IMR-90 (cell line): Measurements from ENCODE around the gene SFT2D3. TPM values are rescaled to one million over a fixed set of nuclear protein-coding genes. Genes with fewer than 3 reads are reported as not detected.

Source experiments
- ATAC-seq: fragments of 200-7000 bp; cut with Tn5 transposase; 2 replicates; pipeline ENCODE4 v1.9.1; 2020; ENCODE audit warnings: low read depth, mild to moderate bottlenecking, moderate library complexity
- BruUV-seq: library from RNA; stranded (reverse); fragments of 400-500 nt; replicated peaks from 2 replicates; lab custom pipeline; 2021; lab: Mats Ljungman, UMichigan
- CTCF ChIA-PET: fragments of 300-600 bp; formaldehyde crosslinking; extraction: SDS; loops from one replicate; lab custom pipeline; 2021; ENCODE audit warnings: antibody characterized with exemption; lab: Yijun Ruan, JAX
- POLR2A ChIA-PET: fragments of 300-600 bp; sonication (Branson Sonifier 250); formaldehyde crosslinking; loops from one replicate; lab custom pipeline; 2022; ENCODE audit warnings: antibody characterized with exemption; ENCODE audit not compliant: unreplicated experiment; lab: Charles Lee
- DNase-seq: peaks from one replicate; pipeline ENCODE4 v3.0.0; 2013
- H2AFZ ChIP-seq: replicated peaks from 2 replicates; pipeline ENCODE3; 2013; ENCODE audit warnings: low read length, mild to moderate bottlenecking; ENCODE audit not compliant: poor library complexity
- H2AK5ac ChIP-seq: 2 replicates; pipeline ENCODE4 v1.6.1; 2013; ENCODE audit warnings: low read depth, low read length, inconsistent platforms
- H2AK9ac ChIP-seq: replicated peaks from 2 replicates; pipeline ENCODE3; 2013; ENCODE audit warnings: mild to moderate bottlenecking, low read depth, low read length, moderate library complexity; ENCODE audit not compliant: poor library complexity
- H2BK120ac ChIP-seq: 2 replicates; pipeline ENCODE4 v1.6.1; 2013; ENCODE audit warnings: low read depth, low read length, inconsistent platforms
- H2BK15ac ChIP-seq: 3 replicates; pipeline ENCODE4 v1.6.1; 2013; ENCODE audit warnings: low read depth, low read length, inconsistent platforms
- H2BK20ac ChIP-seq: 2 replicates; pipeline ENCODE4 v1.6.1; 2013; ENCODE audit warnings: low read depth, mild to moderate bottlenecking, inconsistent platforms, low read length, moderate library complexity
- H2BK5ac ChIP-seq: 2 replicates; pipeline ENCODE4 v1.6.1; 2013; ENCODE audit warnings: mild to moderate bottlenecking, low read depth, low read length, inconsistent platforms; ENCODE audit not compliant: poor library complexity, severe bottlenecking
- H3K14ac ChIP-seq: replicated peaks from 2 replicates; pipeline ENCODE4 v1.6.1; 2013; ENCODE audit warnings: low read depth, low read length, inconsistent platforms
- H3K18ac ChIP-seq: 2 replicates; pipeline ENCODE4 v1.6.1; 2013; ENCODE audit warnings: low read depth, low read length, control low read depth
- H3K23ac ChIP-seq: 2 replicates; pipeline ENCODE4 v1.6.1; 2013; ENCODE audit warnings: low read depth, low read length, inconsistent platforms
- H3K27ac ChIP-seq: 2 replicates; pipeline ENCODE4 v1.5.1; 2013; ENCODE audit warnings: mild to moderate bottlenecking, control low read depth, low read length; ENCODE audit not compliant: insufficient read depth
- H3K27me3 ChIP-seq: 2 replicates; pipeline ENCODE4 v1.6.1; 2013; ENCODE audit warnings: low read length; ENCODE audit not compliant: control insufficient read depth, insufficient read depth
- H3K36me3 ChIP-seq: 2 replicates; pipeline ENCODE4 v1.6.1; 2013; ENCODE audit warnings: low read length, mixed read lengths; ENCODE audit not compliant: control insufficient read depth, insufficient read depth
- H3K4ac ChIP-seq: 2 replicates; pipeline ENCODE4 v1.6.1; 2013; ENCODE audit warnings: low read depth, low read length, inconsistent platforms
- H3K4me1 ChIP-seq: 2 replicates; pipeline ENCODE4 v1.6.1; 2013; ENCODE audit warnings: low read length, mixed read lengths; ENCODE audit not compliant: control insufficient read depth, insufficient read depth
- H3K4me2 ChIP-seq: 2 replicates; pipeline ENCODE4 v1.6.1; 2013; ENCODE audit warnings: low read depth, mild to moderate bottlenecking, control low read depth, low read length, moderate library complexity
- H3K4me3 ChIP-seq: 2 replicates; pipeline ENCODE4 v1.5.1; 2013; ENCODE audit warnings: low read depth, mild to moderate bottlenecking, control low read depth, low read length, moderate library complexity; ENCODE audit not compliant: insufficient read depth
- H3K56ac ChIP-seq: 2 replicates; pipeline ENCODE4 v1.6.1; 2013; ENCODE audit warnings: low read length, inconsistent platforms; ENCODE audit not compliant: insufficient read depth; ENCODE audit errors: extremely low read depth
- H3K79me1 ChIP-seq, 2 experiments: 2 replicates each; pipeline ENCODE4 v1.6.1; 2013; ENCODE audit warnings: low read length in 2 of 2, inconsistent platforms in 1 of 2, low read depth in 1 of 2
- H3K9ac ChIP-seq: 2 replicates; pipeline ENCODE4 v1.6.1; 2013; ENCODE audit warnings: low read depth, low read length, control low read depth
- H3K9me1 ChIP-seq: 2 replicates; pipeline ENCODE4 v1.6.1; 2013; ENCODE audit warnings: low read length, inconsistent platforms; ENCODE audit not compliant: insufficient read depth
- H3K9me3 ChIP-seq: 2 replicates; pipeline ENCODE4 v1.6.1; 2013; ENCODE audit warnings: low read length; ENCODE audit not compliant: control insufficient read depth, insufficient read depth
- H4K20me1 ChIP-seq: 2 replicates; pipeline ENCODE4 v1.6.1; 2013; ENCODE audit warnings: low read length, inconsistent platforms; ENCODE audit not compliant: insufficient read depth
- H4K5ac ChIP-seq: 2 replicates; pipeline ENCODE4 v1.6.1; 2013; ENCODE audit warnings: mild to moderate bottlenecking, low read depth, low read length, control low read depth
- H4K8ac ChIP-seq, 2 experiments: 2 replicates each; pipeline ENCODE4 v1.6.1; 2013; ENCODE audit warnings: low read depth in 2 of 2, low read length in 2 of 2, control low read depth in 1 of 2, inconsistent platforms in 1 of 2
- H4K91ac ChIP-seq: 2 replicates; pipeline ENCODE4 v1.6.1; 2013; ENCODE audit warnings: low read depth, low read length, inconsistent platforms; ENCODE audit not compliant: insufficient read depth
- CEBPB ChIP-seq: IDR thresholded peaks from 2 replicates; pipeline ENCODE4 v1.6.1; 2012; ENCODE audit warnings: low read depth, low read length, improper control_type of control experiment
- RAD21 ChIP-seq: IDR thresholded peaks from 2 replicates; pipeline ENCODE4 v1.6.1; 2012; ENCODE audit warnings: low read length, improper control_type of control experiment
- WGBS, 2 experiments: methylation state at CpG; one replicate each; pipeline versions ENCODE4 v1.1.5 to v1.1.7; 2013; ENCODE audit warnings: missing lambda C conversion rate in 2 of 2; ENCODE audit not compliant: insufficient read length in 1 of 2; ENCODE audit errors: extremely low coverage in 2 of 2; 5-methylcytosine and 5-hydroxymethylcytosine counted together
- dilution Hi-C: fragments of 300-500 bp; cut with HindIII; formaldehyde crosslinking; loops from one replicate; pipeline ENCODE4 v1.14.3; 2018; ENCODE audit warnings: low sequenced_read_pairs; ENCODE audit not compliant: unreplicated experiment
- in situ Hi-C: fragments of 300-500 bp; cut with MboI; formaldehyde crosslinking; loops from 3 replicates; pipeline ENCODE4 v1.14.3; 2019; ENCODE audit warnings: low sequenced_read_pairs, inconsistent platforms, mixed read lengths
- intact Hi-C: fragments of 100-400 bp; cut with micrococcal nuclease; formaldehyde crosslinking; loops from 2 replicates; pipeline ENCODE4 v1.10.0; 2022
- polyA plus RNA-seq, 3 experiments: library from polyadenylated mRNA; depleted of rRNA; stranded (reverse); fragments of >200 nt; gene quantifications; 2 replicates each; pipeline ENCODE4 v1.2.3, GENCODE V29; 2012; ENCODE audit warnings: low replicate concordance in 1 of 3
- total RNA-seq: library from RNA; depleted of rRNA; stranded (reverse); fragments of >200 nt; gene quantifications from 2 replicates; pipeline ENCODE4 v1.2.3, GENCODE V29; 2012

Gene SFT2D3
- total and polyA plus RNA-seq, 2 of the 4 experiments (the other 2 are of a cell fraction): 2.5 to 3.1 TPM

DNA sequence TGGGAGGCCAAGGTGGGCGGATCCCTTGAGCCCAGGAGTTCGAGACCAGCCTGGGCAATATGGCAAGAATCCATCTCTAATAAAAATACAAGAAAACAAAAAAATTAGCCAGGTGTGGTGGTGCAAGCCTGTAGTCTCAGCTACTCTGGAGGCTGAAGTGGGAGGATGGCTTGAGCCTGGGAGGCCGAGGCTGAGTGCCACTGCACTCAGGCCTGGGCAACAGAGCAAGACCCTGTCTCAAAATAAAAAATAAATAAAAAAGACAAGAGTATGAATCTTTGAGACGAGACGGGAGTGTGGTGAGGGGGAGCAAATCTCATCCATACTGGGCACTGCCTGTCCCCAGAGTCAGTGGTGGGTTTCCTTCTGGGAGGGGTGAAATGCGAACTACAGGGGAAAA, 43.2 kb upstream of the SFT2D3 start:
- dilution Hi-C loops (no loop called here), intact Hi-C loops (no loop called here), in situ Hi-C loops (no loop called here)
- no TSS peak for BruUV-seq
- H3K14ac ChIP-seq: no peak overlapping the region
- WGBS, 2 experiments: 100% methylated on average over 2 of the region's 6 CpGs; no CpG with 5 or more reads in 1 of the 2 experiments
- H3K36me3 ChIP-seq: peaks cover 19% of the 10 kb centered on the region
- H3K4me1 ChIP-seq: peaks cover 13% of the 10 kb centered on the region
- no peak overlapping the region for H4K91ac ChIP-seq
- ChIA-PET POLR2A (no interaction called here), CTCF (no interaction called here)
- no peak overlapping the region for H2BK15ac ChIP-seq
- H3K9me3 ChIP-seq: peaks cover 2% of the 10 kb centered on the region; the same call in 1 of the 2 replicates
- no peak overlapping the region for H2BK5ac ChIP-seq
- no peak overlapping the region for H3K23ac ChIP-seq
- H3K4ac ChIP-seq: no peak overlapping the region
- H2AK5ac ChIP-seq: no peak overlapping the region
- H3K9ac ChIP-seq: no peak overlapping the region
- H4K5ac ChIP-seq: no peak overlapping the region
- no peak for ATAC-seq
- H3K4me3 ChIP-seq: no peak overlapping the region
- H3K27ac ChIP-seq: no peak overlapping the region
- peaks cover 62% of the 10 kb centered on the region for H4K20me1 ChIP-seq
- no peaks in the 10 kb centered on the region for H3K27me3 ChIP-seq
- H3K18ac ChIP-seq: no peak overlapping the region
- peaks cover 18 to 55% of the 10 kb centered on the region in 2 experiments for H3K79me1 ChIP-seq
- TF ChIP-seq RAD21: no peak
- TF ChIP-seq CEBPB: no peak
- H3K4me2 ChIP-seq: no peak overlapping the region
- no peak overlapping the region for H2BK20ac ChIP-seq
- H4K8ac ChIP-seq: no peak overlapping the region
- DNase-seq: no peak
- H3K9me1 ChIP-seq: peaks cover 28% of the 10 kb centered on the region
- H2AK9ac ChIP-seq: no peak overlapping the region
- no peak overlapping the region for H2AFZ ChIP-seq
- no peak overlapping the region for H2BK120ac ChIP-seq
- no peak overlapping the region for H3K56ac ChIP-seq
